Ishikawa (cell line): Measurements from ENCODE around the gene RTTN.

Experiments used
- CEBPB ChIP-seq: IDR thresholded peaks from 2 replicates; pipeline ENCODE4 v1.6.1; 2012
- CREB1 ChIP-seq: IDR thresholded peaks from 2 replicates; pipeline ENCODE4 v1.6.1; 2012; ENCODE audit warnings: low read depth
- EGR1 ChIP-seq: IDR thresholded peaks from 2 replicates; pipeline ENCODE4 v1.6.1; 2012
- EP300 ChIP-seq: IDR thresholded peaks from 2 replicates; pipeline ENCODE4 v1.6.1; 2012; ENCODE audit warnings: borderline replicate concordance
- FOXM1 ChIP-seq: IDR thresholded peaks from 2 replicates; pipeline ENCODE4 v1.6.1; 2012; ENCODE audit warnings: low read depth, borderline replicate concordance
- MAX ChIP-seq: IDR thresholded peaks from 2 replicates; pipeline ENCODE4 v1.6.1; 2012
- NFIC ChIP-seq: IDR thresholded peaks from 2 replicates; pipeline ENCODE4 v1.6.1; 2012
- RAD21 ChIP-seq: IDR thresholded peaks from 2 replicates; pipeline ENCODE4 v1.6.1; 2012; ENCODE audit warnings: low read depth
- REST ChIP-seq: IDR thresholded peaks from 2 replicates; pipeline ENCODE4 v1.6.1; 2012; ENCODE audit warnings: low read depth, mild to moderate bottlenecking
- TAF1 ChIP-seq: IDR thresholded peaks from 2 replicates; pipeline ENCODE4 v1.6.1; 2012; ENCODE audit warnings: low read depth, mild to moderate bottlenecking
- TCF12 ChIP-seq: IDR thresholded peaks from 2 replicates; pipeline ENCODE4 v1.6.1; 2012; ENCODE audit warnings: low read depth
- USF1 ChIP-seq: IDR thresholded peaks from 2 replicates; pipeline ENCODE4 v1.6.1; 2012
- YY1 ChIP-seq: IDR thresholded peaks from 2 replicates; pipeline ENCODE4 v1.6.1; 2012; ENCODE audit warnings: low read depth
- ZBTB7A ChIP-seq: IDR thresholded peaks from 2 replicates; pipeline ENCODE4 v1.6.1; 2012; ENCODE audit warnings: low read depth

GRCh38 chr18:70069965-70070364 is 135.5 kb downstream of the RTTN start:
- TF ChIP-seq NFIC, result no peak
- no peak for TF ChIP-seq YY1
- no peak for TF ChIP-seq FOXM1
- TF ChIP-seq TAF1, result no peak
- no peak for TF ChIP-seq RAD21
- TF ChIP-seq MAX, result no peak
- TF ChIP-seq CEBPB, result no peak
- TF ChIP-seq EGR1, result no peak
- no peak for TF ChIP-seq TCF12
- TF ChIP-seq EP300, result no peak
- no peak for TF ChIP-seq CREB1
- TF ChIP-seq REST, result no peak
- TF ChIP-seq ZBTB7A, result no peak
- TF ChIP-seq USF1, result no peak
